ENCODE data around the gene OGT.
"Not testable (repeated sequence)": the region's sequence is repeated elsewhere in the genome, so short reads cannot be mapped to it uniquely, and the experiment has no call there.

The OGT gene

DNA sequence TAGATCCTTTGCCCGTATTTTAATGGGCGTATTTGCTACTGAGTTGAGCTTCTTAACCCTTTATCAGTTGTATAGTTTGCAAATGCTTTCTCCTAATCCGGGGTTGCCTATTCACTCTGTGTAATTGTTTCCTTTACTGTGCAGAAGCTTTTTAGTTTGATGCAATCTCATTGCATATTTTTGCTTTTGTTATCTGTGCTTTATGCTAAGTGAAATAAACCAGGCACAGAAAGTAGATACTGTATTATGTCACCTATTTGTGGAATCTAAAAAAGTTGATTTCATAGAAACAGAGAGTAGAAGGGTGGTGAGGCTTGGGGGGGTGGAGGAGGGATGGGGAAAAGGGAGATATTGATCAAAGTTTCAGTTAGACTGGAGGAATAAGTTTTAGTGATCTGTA, 17.7 kb downstream of the OGT start:
- no peak for DNase-seq (ENCODE audit: low read depth)
- TF ChIP-seq MYC (IDR thresholded peaks at IDR 0.05; ENCODE audit: low read depth, low read length): no peak
- TF ChIP-seq, protein P1, sequence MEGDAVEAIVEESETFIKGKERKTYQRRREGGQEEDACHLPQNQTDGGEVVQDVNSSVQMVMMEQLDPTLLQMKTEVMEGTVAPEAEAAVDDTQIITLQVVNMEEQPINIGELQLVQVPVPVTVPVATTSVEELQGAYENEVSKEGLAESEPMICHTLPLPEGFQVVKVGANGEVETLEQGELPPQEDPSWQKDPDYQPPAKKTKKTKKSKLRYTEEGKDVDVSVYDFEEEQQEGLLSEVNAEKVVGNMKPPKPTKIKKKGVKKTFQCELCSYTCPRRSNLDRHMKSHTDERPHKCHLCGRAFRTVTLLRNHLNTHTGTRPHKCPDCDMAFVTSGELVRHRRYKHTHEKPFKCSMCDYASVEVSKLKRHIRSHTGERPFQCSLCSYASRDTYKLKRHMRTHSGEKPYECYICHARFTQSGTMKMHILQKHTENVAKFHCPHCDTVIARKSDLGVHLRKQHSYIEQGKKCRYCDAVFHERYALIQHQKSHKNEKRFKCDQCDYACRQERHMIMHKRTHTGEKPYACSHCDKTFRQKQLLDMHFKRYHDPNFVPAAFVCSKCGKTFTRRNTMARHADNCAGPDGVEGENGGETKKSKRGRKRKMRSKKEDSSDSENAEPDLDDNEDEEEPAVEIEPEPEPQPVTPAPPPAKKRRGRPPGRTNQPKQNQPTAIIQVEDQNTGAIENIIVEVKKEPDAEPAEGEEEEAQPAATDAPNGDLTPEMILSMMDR (IDR thresholded peaks at IDR 0.05; ENCODE audit: low read depth, low read length): no peak
- TF ChIP-seq POLR2A (IDR thresholded peaks at IDR 0.05; ENCODE audit: extremely low read depth, insufficient read length): no peak
- TF ChIP-seq, protein P2, sequence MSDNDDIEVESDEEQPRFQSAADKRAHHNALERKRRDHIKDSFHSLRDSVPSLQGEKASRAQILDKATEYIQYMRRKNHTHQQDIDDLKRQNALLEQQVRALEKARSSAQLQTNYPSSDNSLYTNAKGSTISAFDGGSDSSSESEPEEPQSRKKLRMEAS (IDR thresholded peaks at IDR 0.05; ENCODE audit: low read depth, low read length): no peak
- H3K4me3 ChIP-seq (ENCODE audit: low read depth, low read length): no peak overlapping the region

DNA sequence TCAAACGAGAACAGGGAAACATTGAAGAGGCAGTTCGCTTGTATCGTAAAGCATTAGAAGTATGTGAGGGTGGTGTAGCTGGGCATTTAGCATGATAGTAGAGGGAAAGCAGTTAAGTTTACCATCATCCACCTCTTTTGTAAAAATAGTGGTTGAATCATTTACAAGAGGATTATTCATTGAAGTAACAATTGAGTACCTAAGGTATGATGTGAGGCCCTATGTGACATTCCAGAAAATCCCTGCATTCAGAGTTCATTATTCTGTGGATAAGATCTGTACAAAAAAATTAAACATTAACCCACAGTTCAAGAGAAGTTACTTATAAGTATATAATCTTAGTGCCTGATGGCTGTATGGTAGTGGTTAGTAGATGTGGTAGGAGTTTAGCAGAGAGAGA, 23.1 kb downstream of the OGT start:
- TF ChIP-seq, protein P1 (IDR thresholded peaks at IDR 0.05; ENCODE audit: low read depth, low read length): no peak
- TF ChIP-seq POLR2A (IDR thresholded peaks at IDR 0.05; ENCODE audit: extremely low read depth, insufficient read length) (no peak), MYC (IDR thresholded peaks at IDR 0.05; ENCODE audit: low read depth, low read length) (no peak)
- TF ChIP-seq, protein P2 (IDR thresholded peaks at IDR 0.05; ENCODE audit: low read depth, low read length): no peak
- no peak overlapping the region for H3K4me3 ChIP-seq (ENCODE audit: low read depth, low read length)
- DNase-seq (ENCODE audit: low read depth): no peak

DNA sequence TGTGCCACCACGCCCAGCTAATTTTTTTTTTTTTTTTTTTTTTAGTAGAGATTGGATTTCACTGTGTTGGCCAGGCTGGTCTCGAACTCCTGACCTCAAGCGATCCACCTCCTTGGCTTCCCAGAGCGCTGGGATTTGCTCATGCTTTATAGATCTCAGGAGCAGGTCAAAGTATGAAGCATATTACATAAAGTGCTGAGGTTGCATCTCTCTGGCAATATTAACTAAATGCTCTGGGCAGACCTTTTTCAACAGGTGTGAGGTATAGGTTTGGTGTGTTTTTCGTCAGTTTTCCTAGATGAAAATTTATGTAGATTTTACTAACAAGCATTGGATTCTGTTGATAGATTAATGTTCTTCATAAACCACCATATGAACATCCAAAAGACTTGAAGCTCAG, 26.0 kb downstream of the OGT start:
- TF ChIP-seq, protein P2 (IDR thresholded peaks at IDR 0.05; ENCODE audit: low read depth, low read length): no peak
- TF ChIP-seq POLR2A (IDR thresholded peaks at IDR 0.05; ENCODE audit: extremely low read depth, insufficient read length): no peak
- no peak for TF ChIP-seq MYC (IDR thresholded peaks at IDR 0.05; ENCODE audit: low read depth, low read length)
- TF ChIP-seq, protein P1 (IDR thresholded peaks at IDR 0.05; ENCODE audit: low read depth, low read length): no peak
- H3K4me3 ChIP-seq (ENCODE audit: low read depth, low read length): no peak overlapping the region
- no peak for DNase-seq (ENCODE audit: low read depth)

DNA sequence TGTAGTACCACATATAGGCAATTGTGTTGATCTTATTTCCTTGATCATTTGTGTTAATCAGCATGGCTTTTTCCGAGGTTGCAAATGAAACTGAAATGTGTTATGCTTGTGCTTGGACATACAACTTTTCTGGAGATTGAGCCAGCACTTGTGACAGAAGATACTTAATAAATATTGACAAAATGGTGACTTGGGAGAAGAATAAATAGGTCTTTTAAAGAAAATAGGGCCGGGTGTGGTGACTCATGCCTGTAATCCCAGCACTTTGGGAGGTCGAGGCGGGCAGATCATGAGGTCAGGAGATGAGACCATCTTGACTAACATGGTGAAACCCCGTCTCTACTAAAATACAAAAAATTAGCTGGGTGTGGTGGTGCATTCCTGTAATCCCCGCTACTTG, 26.9 kb downstream of the OGT start:
- DNase-seq (ENCODE audit: low read depth): not testable (repeated sequence)

DNA sequence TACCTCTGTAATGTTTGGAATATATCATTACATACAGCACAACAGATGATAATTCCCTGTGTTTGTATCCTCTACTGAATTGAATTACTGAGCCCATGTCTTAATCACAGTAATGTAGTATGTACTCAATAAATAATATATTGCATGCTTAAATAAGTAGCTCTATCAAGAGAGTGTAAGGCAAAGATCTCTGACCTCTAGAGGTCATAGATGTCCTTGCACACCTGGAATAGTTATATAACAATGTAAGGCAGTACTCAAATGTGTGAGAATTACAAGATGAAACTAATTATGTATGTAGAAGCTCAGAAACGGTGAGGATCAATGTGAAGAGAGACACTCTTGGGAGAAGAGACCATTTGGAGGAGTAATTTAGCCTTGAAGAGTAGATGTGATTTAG, 31.0 kb downstream of the OGT start:
- TF ChIP-seq, protein P2 (IDR thresholded peaks at IDR 0.05; ENCODE audit: low read depth, low read length): no peak
- TF ChIP-seq, protein P1 (IDR thresholded peaks at IDR 0.05; ENCODE audit: low read depth, low read length): no peak
- TF ChIP-seq MYC (IDR thresholded peaks at IDR 0.05; ENCODE audit: low read depth, low read length): no peak
- no peak for TF ChIP-seq POLR2A (IDR thresholded peaks at IDR 0.05; ENCODE audit: extremely low read depth, insufficient read length)
- H3K4me3 ChIP-seq (ENCODE audit: low read depth, low read length): no peak overlapping the region
- no peak for DNase-seq (ENCODE audit: low read depth)

More for the DNA sequence above, 26.9 kb downstream of the OGT start:
- not testable (repeated sequence) for H3K4me3 ChIP-seq (ENCODE audit: low read depth, low read length)

DNA sequence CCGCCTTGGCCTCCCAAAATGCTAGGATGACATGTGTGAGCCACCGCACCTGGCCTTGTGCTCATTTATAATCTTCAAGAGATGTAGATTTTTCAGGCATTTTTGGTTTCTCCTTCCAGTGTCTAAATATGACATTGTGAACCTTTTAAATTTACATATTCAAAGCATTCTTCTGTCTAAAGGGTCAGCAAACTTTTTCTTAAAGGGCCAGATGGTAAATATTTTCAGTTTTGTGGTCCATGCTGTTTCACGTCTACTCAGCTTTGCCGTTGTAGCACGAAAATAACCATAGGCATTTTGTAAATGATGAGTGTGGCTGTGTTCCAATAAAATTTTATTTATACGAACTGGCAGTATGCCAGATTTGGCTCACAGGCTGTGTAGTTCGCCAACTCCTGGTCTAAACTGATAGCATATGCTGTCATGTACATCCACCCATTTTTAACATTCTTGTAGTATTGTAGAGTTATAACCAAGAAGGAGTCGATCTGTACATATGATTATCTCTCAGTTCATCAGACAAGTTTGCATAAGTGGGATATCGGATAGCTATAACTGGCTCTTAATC, 32.7 kb downstream of the OGT start:
- no peak for DNase-seq (ENCODE audit: low read depth)
- TF ChIP-seq, protein P2 (IDR thresholded peaks at IDR 0.05; ENCODE audit: low read depth, low read length): no peak
- TF ChIP-seq POLR2A (IDR thresholded peaks at IDR 0.05; ENCODE audit: extremely low read depth, insufficient read length): no peak
- H3K4me3 ChIP-seq (ENCODE audit: low read depth, low read length): no peak overlapping the region

DNA sequence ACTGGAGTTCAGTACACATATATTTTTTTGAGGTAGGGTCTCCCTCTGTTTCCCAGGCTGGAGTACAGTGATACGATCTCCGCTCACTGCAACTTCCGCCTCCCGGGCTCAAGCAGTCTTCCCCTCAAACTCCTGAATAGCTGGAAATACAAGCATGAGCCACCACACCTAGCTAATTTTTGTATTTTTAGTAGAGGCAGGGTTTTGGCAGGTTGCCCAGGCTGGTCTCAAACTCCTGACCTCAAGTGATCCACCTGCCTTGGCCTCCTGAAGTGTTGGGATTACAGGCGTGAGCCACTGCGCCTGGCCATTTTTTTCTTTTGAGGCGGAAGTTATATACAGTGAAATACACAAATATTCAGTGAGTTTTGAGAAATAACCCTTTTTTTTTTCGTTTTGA, 38.5 kb downstream of the OGT start:
- H3K4me3 ChIP-seq (ENCODE audit: low read depth, low read length); DNase-seq (ENCODE audit: low read depth): not testable (repeated sequence)
